GM12874 (cell line): Measurements from ENCODE around the gene DEXI.

Source experiments
- TF ChIP-seq, protein P1 (sequence below): IDR thresholded peaks from 2 replicates; pipeline ENCODE4 v1.5.1; 2011; ENCODE audit warnings: low read depth, mild to moderate bottlenecking, control low read depth, low read length, moderate library complexity; ENCODE audit not compliant: insufficient read depth

DEXI gene

DNA sequence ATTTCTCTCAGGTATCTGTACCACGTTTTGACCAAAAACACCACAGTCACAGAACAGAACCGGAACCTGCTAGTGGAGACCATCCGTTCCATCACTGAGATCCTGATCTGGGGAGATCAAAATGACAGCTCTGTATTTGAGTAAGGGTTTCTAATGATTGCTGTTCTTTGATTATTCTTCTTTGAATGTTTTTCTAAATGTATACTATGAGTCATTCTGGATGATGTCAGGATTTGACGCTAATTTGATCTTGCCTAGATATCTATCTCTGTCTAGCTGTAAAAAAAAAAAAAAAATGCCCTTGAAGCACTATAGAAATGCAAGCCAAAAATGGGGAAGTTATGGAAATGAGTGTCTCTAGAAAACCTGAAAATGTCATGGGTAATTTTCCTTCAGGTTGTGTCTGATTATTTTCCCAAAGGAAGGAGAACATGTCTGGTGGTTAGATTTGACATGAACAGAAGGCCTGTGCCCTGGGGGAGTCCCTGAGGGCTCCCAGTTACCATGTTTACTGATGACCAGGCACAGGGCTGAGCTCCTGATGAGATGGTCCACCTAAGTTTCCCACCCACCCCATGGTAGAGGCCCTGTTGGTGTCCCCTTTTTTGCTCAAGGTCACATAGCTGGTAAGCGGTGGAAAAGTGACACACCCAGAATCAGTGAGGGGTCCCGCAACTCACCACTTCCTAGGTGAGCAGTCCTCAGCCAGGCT, 15.7 kb upstream of the DEXI start:
- TF ChIP-seq, protein P1, sequence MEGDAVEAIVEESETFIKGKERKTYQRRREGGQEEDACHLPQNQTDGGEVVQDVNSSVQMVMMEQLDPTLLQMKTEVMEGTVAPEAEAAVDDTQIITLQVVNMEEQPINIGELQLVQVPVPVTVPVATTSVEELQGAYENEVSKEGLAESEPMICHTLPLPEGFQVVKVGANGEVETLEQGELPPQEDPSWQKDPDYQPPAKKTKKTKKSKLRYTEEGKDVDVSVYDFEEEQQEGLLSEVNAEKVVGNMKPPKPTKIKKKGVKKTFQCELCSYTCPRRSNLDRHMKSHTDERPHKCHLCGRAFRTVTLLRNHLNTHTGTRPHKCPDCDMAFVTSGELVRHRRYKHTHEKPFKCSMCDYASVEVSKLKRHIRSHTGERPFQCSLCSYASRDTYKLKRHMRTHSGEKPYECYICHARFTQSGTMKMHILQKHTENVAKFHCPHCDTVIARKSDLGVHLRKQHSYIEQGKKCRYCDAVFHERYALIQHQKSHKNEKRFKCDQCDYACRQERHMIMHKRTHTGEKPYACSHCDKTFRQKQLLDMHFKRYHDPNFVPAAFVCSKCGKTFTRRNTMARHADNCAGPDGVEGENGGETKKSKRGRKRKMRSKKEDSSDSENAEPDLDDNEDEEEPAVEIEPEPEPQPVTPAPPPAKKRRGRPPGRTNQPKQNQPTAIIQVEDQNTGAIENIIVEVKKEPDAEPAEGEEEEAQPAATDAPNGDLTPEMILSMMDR, result no peak

DNA sequence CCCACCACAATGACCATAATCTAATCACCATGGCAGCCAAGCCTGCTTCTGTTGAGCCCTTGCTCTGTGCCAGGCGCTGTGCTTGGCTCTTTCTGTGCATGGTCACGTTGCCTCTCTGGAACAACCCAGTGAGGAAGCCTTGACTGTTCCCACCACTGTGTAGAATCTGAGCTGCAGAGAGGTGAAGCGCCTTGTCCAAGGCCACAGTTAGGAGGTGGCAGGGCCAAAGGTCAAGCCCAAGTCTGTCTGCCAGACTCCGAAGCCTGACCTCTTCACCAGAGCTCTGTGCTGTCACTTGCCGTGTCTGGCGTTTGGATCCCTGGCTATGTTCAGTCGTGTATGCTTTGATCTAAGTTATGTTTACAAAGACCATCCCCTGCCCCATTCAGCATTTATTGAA, 12.6 kb upstream of the DEXI start:
- TF ChIP-seq, protein P1, result no peak

DNA sequence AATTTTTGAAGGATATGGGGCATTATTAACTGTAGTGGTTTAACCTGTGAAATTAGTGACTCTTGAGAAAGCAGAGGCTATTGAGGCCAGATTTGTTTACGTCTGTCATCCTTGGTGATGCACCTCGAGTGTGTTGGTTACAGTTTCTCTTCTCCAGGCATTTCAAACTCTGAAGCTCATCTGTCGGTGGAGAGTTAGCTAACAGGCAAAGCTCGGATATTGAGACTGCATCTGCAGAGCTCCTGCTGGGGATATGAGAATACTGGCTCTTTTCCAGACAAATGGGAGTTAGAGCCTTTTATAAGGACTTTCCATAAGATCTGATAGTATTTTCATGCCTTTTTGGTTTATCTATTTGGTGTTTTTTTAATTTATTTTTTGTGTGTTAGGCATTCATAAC, 8.8 kb upstream of the DEXI start:
- TF ChIP-seq, protein P1, result no peak

DNA sequence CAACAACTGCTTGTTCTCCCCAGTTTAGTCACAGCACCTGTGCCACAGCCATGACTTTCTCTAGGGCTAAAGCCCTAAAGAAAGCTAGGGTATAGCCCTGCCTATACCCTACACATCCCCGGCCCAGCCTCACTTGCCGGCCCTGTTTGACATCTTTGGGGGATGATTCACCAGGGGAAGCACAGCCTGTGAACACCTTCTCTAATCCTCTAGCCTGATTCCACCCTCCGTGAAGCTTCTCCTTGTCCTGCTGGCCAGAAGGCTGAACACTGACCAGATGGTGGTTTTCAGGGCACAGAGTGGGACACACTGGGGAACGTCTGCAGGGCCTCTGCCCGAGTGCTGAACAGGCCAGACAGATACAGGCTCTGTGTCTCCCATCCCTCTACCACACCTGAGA, 8.1 kb upstream of the DEXI start:
- TF ChIP-seq, protein P1, result no peak

DNA sequence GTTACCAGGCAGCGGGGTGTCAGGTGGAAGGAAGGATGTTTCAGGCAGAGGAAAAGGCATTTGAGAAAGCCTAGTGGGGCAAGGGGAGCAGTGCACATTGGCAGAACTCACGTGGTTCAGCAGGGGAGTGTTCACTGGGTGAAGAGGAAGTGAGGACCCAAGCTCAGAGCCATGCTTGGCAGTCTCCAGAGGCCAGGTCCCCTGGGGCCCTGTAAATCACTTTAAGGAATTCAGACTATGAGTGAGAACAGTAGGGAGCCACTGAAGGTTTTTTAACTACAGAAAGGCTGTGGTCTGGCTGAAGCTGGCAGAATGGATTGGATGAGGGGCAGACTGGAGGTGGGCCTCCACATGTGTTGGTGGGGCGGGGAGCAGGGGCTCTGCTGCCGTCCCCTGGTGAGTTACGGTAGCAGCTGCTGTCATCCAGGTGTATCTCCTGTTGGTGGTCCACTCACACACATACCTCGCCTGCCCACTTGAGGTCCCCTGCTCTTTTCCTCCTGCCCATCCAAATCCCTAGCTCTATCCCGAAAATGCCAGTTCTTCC, 7.2 kb upstream of the DEXI start:
- TF ChIP-seq, protein P1, result peak; percentile 64

DNA sequence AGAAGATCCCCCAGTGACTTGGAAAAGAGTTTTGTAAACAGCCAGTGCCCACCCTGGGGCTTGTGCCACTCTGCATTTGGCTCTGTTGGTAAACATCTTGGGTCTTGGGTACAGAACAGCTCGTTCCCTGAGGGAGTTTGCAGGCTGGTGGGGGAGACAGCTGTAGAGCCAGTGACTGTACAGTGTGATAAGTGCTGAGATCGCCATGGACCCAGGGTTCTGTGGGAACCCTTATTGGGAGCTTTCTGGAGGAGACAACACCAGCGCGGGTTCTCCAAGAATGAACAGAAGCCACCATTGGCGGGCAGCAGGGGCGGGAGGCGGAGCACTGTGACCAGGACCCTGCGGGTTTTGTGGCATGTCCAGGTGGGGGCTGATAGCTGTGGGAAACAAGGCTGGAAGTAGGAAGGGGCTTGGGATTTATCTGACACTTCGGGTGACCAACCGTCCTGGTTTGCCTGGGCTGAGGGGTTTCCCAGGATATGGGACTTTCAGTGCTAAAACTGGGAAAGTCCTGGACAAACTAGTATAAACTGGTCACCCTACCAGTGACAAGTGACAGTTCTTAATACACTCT, 5.0 kb upstream of the DEXI start:
- TF ChIP-seq, protein P1, result no peak

DNA sequence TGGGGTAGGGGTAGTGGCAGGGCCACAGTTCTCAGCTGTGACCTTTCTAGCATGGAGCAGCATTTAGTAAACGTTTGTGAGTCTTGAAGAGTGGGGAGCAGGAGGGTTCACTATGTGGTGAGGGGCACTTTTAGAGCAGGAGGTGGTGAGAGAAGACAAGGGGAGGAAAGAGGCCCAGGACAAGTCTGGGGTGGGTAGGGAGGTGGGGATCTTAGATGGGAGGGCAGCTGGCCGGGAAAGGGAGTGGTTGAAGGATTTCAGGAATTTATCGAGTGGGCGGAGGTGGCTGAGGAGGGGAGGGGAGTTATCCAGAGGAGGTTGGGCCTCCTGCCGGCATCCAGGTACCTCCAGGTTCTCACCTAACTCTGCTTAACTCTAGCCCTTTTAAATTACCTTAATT, 4.0 kb upstream of the DEXI start:
- TF ChIP-seq, protein P1, result no peak
